ENCODE measurements around the gene EYA3.

The EYA3 gene

DNA sequence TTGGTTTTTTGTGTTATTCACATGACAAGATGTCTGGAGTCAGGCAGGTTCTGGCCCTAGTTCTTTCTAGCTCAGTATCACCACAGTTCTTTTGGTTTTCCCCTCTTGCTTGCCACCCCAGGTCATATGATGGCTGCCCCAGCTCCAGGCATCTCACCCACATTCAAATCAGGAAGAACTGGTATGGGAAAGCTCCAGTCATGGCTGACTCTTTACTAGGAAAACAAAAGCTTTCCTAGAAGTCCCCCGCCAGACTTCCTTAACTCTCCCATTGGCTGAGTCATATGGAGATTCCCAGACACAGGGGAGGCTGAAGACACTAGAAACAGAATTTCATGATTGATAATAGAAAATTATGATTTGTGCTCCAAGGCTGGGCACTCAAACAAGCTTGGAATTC, 22.1 kb upstream of the EYA3 start:
- Histone ChIP-seq H3K27ac (ENCODE audit: low read depth, low read length) (no peak overlapping the region), H3K36me3 (ENCODE audit: insufficient read depth, low read length) (no peaks in the 10 kb centered on the region), H3K27me3 (ENCODE audit: control insufficient read depth in 1 of 2, insufficient read depth in 2 of 2, low read length in 2 of 2) (no peaks in the 10 kb centered on the region), H3K4me1 (ENCODE audit: insufficient read depth, low read length) (no peaks in the 10 kb centered on the region), H3K4me3 (ENCODE audit: low read depth in 1 of 2, low read length in 2 of 2) (no peak overlapping the region), H3K9ac (ENCODE audit: low read length) (no peak overlapping the region), H3K9me3 (ENCODE audit: low read length) (no peaks in the 10 kb centered on the region)

GRCh38 chr1:28109639-28110038, 21.2 kb upstream of the EYA3 start:
- no peaks in the 10 kb centered on the region for H3K9me3 ChIP-seq (ENCODE audit: low read length)
- no peak overlapping the region for H3K4me3 ChIP-seq (ENCODE audit: low read depth in 1 of 2, low read length in 2 of 2)
- no peaks in the 10 kb centered on the region for H3K4me1 ChIP-seq (ENCODE audit: insufficient read depth, low read length)
- H3K9ac ChIP-seq (ENCODE audit: low read length), result no peak overlapping the region
- H3K27me3 ChIP-seq (ENCODE audit: control insufficient read depth in 1 of 2, insufficient read depth in 2 of 2, low read length in 2 of 2), result no peaks in the 10 kb centered on the region
- H3K36me3 ChIP-seq (ENCODE audit: insufficient read depth, low read length), result no peaks in the 10 kb centered on the region
- no peak overlapping the region for H3K27ac ChIP-seq (ENCODE audit: low read depth, low read length)

DNA sequence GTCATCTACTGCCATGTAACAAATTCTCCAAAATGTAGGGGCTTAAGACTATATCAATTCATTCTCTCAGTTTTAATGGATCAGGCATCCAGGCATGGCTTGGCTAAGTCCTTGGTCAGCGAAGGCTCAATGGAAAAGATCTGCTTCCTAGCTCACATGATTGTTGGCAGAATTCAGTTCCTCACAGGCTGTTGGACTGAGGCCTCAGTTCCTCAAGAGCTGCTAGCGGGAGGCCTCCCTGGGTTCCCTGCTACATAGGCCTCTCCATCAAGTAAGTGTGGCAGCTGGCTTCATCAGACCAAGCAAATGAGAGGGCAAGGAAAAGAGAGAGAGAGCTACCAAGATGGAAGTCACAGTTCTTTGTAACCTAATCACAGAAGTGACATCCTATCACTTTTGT, 19.6 kb upstream of the EYA3 start:
- Histone ChIP-seq H3K27me3 (ENCODE audit: control insufficient read depth in 1 of 2, insufficient read depth in 2 of 2, low read length in 2 of 2) (no peaks in the 10 kb centered on the region), H3K4me3 (ENCODE audit: low read depth in 1 of 2, low read length in 2 of 2) (no peak overlapping the region), H3K9me3 (ENCODE audit: low read length) (no peaks in the 10 kb centered on the region), H3K9ac (ENCODE audit: low read length) (no peak overlapping the region), H3K36me3 (ENCODE audit: insufficient read depth, low read length) (no peaks in the 10 kb centered on the region), H3K27ac (ENCODE audit: low read depth, low read length) (no peak overlapping the region), H3K4me1 (ENCODE audit: insufficient read depth, low read length) (no peaks in the 10 kb centered on the region)

DNA sequence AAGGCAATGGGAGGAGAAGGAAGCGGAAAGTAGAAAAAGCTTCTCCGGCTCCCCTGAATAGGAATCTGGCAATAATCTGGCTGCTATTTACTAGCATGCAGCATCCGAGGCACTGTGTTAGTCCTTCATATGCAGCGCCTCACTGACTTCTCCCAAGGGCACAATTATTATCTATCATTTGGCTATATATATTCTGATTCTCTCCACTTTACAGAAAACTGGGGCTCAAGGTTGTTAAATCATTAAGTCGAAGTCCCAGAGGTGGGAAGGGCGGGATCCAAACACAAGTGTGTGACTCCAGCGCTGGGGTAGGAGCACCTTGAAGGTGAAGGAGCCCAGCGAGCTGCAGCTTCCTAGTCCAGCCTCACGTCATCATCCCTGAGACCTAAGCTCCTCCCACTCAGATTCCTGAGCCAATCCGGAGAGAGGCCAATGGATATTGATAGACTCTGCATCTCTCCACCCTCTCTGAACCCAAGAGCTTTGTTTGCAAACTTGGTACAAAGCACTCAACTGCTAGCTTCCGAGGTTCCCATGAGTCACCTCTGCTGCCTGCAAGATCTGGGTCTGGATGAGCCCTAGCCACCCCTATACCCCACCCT, 16.6 kb upstream of the EYA3 start:
- Histone ChIP-seq H3K9me3 (ENCODE audit: low read length) (no peaks in the 10 kb centered on the region), H3K27ac (ENCODE audit: low read depth, low read length) (no peak overlapping the region), H3K27me3 (ENCODE audit: control insufficient read depth in 1 of 2, insufficient read depth in 2 of 2, low read length in 2 of 2) (no peaks in the 10 kb centered on the region), H3K4me1 (ENCODE audit: insufficient read depth, low read length) (no peaks in the 10 kb centered on the region), H3K4me3 (ENCODE audit: low read depth in 1 of 2, low read length in 2 of 2) (peak overlapping the region in 1 of 2 donors; percentile 1), H3K36me3 (ENCODE audit: insufficient read depth, low read length) (no peaks in the 10 kb centered on the region), H3K9ac (ENCODE audit: low read length) (no peak overlapping the region)

- H3K27ac ChIP-seq (ENCODE audit: low read depth, low read length), result no peak overlapping the region
- H3K9me3 ChIP-seq (ENCODE audit: low read length), result no peaks in the 10 kb centered on the region
- H3K4me3 ChIP-seq (ENCODE audit: low read depth in 1 of 2, low read length in 2 of 2), result no peak overlapping the region
- H3K9ac ChIP-seq (ENCODE audit: low read length), result no peak overlapping the region
- H3K36me3 ChIP-seq (ENCODE audit: insufficient read depth, low read length), result no peaks in the 10 kb centered on the region
- H3K27me3 ChIP-seq (ENCODE audit: control insufficient read depth in 1 of 2, insufficient read depth in 2 of 2, low read length in 2 of 2), result no peaks in the 10 kb centered on the region
- H3K4me1 ChIP-seq (ENCODE audit: insufficient read depth, low read length), result no peaks in the 10 kb centered on the region
These were observed 13.8 kb upstream of the EYA3 start for GRCh38 chr1:28102189-28102588.

DNA sequence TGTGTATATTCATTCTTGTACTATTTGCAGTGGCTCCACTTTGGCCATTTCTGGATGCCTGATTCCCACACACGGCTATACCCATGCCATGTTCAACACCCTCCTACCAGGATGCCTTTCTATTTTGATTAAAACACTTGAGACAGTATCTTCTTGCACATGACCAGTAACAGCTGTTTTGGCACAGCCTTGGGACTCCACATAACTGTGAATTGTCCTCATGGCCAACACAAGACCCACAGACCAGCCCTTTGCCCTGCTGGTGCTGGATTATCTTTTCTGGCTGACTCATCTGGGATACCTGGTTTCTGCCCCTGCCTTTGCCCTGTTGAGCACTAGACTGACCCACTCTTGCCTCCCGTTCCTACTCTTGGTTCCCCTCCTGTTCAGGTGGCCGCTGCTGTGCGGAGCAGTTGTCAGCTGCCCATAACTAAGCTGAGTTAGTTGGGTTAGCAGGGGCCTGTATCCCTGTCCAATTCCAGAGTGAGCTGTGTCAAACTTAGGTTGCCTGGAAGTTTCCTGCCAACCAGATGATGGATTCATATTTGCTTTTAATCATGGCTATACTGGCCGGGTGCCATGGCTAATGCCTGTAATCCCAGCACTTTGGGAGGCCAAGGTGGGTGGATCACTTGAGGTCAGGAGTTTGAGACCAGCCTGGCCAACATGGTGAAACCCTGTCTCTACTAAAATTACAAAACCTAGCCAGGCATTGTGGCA, 10.8 kb upstream of the EYA3 start:
- Histone ChIP-seq H3K27me3 (ENCODE audit: control insufficient read depth in 1 of 2, insufficient read depth in 2 of 2, low read length in 2 of 2) (no peaks in the 10 kb centered on the region), H3K36me3 (ENCODE audit: insufficient read depth, low read length) (no peaks in the 10 kb centered on the region), H3K4me1 (ENCODE audit: insufficient read depth, low read length) (no peaks in the 10 kb centered on the region), H3K4me3 (ENCODE audit: low read depth in 1 of 2, low read length in 2 of 2) (no peak overlapping the region), H3K9ac (ENCODE audit: low read length) (no peak overlapping the region), H3K27ac (ENCODE audit: low read depth, low read length) (no peak overlapping the region), H3K9me3 (ENCODE audit: low read length) (no peaks in the 10 kb centered on the region)

DNA sequence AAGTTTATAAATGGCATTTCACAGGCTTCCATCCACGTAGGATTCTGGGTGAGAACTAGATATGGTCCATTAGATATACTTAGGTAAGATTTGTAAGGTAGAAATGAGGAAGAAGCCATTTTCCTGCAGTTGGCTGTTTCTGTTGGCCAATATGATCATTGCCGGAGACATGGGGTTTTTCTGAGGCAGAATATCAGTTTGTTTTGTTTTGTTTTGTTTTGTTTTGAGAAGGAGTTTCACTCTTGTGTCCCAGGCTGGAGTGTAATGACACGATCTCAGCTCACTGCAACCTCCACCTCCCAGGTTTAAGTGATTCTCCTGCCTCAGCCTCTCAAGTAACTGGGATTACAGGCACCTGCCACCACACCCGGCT, 8.7 kb upstream of the EYA3 start:
- Histone ChIP-seq H3K4me3 (ENCODE audit: low read depth in 1 of 2, low read length in 2 of 2) (no peak overlapping the region), H3K27ac (ENCODE audit: low read depth, low read length) (no peak overlapping the region), H3K9me3 (ENCODE audit: low read length) (no peaks in the 10 kb centered on the region), H3K27me3 (ENCODE audit: control insufficient read depth in 1 of 2, insufficient read depth in 2 of 2, low read length in 2 of 2) (no peaks in the 10 kb centered on the region), H3K4me1 (ENCODE audit: insufficient read depth, low read length) (no peaks in the 10 kb centered on the region), H3K9ac (ENCODE audit: low read length) (no peak overlapping the region), H3K36me3 (ENCODE audit: insufficient read depth, low read length) (no peaks in the 10 kb centered on the region)

DNA sequence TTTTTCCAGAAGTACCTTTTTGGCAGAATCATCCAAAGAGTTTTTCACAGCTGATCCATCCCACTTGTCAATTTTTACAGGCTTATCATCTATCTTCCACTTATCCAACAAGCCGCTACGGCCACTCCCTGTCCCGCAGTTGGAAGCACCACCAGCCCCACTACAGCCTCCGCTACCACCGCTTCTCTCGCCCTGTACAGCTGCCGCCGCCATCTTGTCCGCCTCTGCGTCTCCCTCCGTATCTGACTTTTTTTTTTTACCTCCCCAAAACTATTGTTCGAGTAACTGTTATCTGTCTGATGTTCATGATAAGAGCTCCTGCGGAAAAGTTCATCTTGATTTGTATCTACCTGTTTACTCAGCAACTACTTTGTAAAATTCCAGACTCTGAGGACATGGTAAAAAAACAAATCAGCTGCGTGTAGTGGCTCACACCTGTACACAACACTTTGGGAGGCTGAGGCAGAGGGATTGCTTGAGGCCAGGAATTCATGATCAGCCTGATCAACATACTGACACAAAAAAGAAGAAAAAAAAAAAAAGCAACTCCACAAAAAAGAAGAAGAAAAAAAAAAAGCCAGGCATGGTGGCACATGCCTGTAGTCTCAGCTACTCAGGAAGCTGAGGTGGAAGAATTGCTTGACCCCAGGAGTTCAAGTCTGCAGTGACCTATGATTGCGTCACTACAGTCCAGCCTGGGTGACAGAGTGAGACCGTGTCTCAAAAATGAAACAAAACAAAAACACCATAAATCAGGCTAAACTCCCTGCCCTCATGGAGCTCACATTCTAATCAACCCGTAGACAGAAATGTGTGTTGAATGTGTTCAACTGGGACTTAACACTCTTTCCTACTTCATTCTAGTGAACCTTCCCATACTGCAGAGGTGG, 8.0 kb upstream of the EYA3 start:
- Histone ChIP-seq H3K27me3 (ENCODE audit: control insufficient read depth in 1 of 2, insufficient read depth in 2 of 2, low read length in 2 of 2) (no peaks in the 10 kb centered on the region), H3K9ac (ENCODE audit: low read length) (no peak overlapping the region), H3K9me3 (ENCODE audit: low read length) (no peaks in the 10 kb centered on the region), H3K27ac (ENCODE audit: low read depth, low read length) (no peak overlapping the region), H3K4me3 (ENCODE audit: low read depth in 1 of 2, low read length in 2 of 2) (no peak overlapping the region), H3K36me3 (ENCODE audit: insufficient read depth, low read length) (no peaks in the 10 kb centered on the region), H3K4me1 (ENCODE audit: insufficient read depth, low read length) (no peaks in the 10 kb centered on the region)

DNA sequence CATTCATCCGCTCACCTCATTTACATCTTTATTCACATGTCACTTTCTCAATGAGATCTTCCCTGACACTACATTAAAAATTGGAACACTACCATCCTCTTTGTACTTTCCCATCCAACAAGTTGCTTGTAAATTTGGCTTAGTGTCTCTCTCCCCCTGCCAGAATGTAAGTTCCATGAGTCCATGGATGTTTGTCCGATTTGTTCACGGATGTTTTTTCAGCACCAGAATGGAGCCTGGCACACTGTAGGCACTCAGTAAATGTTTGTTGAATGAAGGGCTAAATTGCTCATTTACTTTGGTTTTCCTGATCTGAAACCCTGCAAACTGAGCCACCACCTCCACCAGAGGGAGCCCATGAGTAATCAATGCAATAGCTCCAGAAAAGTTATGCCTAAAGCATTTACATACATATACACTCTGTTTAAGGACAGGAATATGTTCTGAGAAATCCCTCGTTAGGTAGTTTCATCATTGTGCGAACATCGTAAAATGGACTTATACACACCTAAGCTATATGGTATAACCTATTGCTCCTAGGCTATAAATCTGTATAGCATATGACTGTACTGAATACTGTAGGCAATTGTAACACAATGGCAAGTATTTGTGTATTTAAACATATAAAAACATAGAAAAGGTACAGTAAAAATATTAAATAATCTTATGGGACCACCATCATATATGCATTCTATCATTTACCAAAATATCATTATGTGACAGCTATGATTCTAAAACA, 2.8 kb upstream of the EYA3 start:
- Histone ChIP-seq H3K9me3 (ENCODE audit: low read length) (no peaks in the 10 kb centered on the region), H3K9ac (ENCODE audit: low read length) (no peak overlapping the region), H3K27ac (ENCODE audit: low read depth, low read length) (no peak overlapping the region), H3K4me1 (ENCODE audit: insufficient read depth, low read length) (peaks cover 14% of the 10 kb centered on the region), H3K4me3 (ENCODE audit: low read depth in 1 of 2, low read length in 2 of 2) (no peak overlapping the region), H3K36me3 (ENCODE audit: insufficient read depth, low read length) (no peaks in the 10 kb centered on the region), H3K27me3 (ENCODE audit: control insufficient read depth in 1 of 2, insufficient read depth in 2 of 2, low read length in 2 of 2) (no peaks in the 10 kb centered on the region)

DNA sequence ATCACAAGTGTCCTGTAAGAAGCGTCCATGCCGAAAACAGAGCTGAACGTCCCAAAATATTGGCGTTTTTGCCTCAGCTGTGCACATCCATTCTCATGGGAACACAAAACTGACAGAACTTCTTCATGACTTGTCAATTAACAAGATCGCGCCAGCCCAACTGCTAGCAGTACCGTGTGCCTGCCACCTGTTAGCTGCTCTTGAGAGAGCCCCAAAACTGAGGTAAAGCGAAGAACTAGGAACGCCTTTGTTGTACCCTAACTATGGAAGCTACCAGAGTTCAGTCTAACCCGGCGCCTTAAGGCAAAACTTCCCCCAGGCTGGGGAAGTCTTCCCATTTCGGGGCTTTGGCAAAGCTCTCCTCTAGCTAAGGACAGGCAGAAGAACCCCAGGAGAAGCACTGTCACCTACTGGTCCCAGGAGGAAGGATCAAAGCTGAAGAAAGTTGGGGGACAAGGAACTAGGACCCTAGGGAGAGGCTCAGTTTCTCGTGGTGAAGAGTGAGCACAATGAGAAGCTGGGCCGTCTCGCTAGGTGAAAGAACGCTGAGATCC, 719 bp downstream of the EYA3 start:
- Histone ChIP-seq H3K9ac (ENCODE audit: low read length) (peak overlapping the region; percentile 72), H3K4me1 (ENCODE audit: insufficient read depth, low read length) (peaks cover 14% of the 10 kb centered on the region), H3K27me3 (ENCODE audit: control insufficient read depth in 1 of 2, insufficient read depth in 2 of 2, low read length in 2 of 2) (no peaks in the 10 kb centered on the region), H3K27ac (ENCODE audit: low read depth, low read length) (peak overlapping the region; percentile 80), H3K4me3 (ENCODE audit: low read depth in 1 of 2, low read length in 2 of 2) (peak overlapping the region; percentile 67 to 94), H3K36me3 (ENCODE audit: insufficient read depth, low read length) (no peaks in the 10 kb centered on the region), H3K9me3 (ENCODE audit: low read length) (no peaks in the 10 kb centered on the region)

DNA sequence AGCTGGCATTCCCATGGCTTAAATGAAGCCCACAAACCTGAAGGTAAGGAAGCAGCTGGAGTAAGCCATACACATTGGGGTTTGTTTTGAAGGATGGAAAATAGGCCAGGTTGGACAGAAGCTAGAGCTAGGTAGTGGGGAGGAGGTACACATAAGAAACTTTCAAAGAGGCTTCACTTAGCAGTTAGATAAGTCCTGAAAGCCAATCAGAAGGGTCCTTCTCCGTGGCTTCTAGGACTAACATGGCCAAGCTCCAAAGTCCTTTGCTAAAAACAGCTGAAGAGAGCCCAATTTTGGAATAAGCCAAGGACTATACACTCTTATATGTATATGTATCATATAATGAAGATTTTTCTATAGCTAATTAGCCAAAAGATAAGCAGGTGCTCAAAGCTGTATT, 1.8 kb downstream of the EYA3 start:
- Histone ChIP-seq H3K9ac (ENCODE audit: low read length) (no peak overlapping the region), H3K27me3 (ENCODE audit: control insufficient read depth in 1 of 2, insufficient read depth in 2 of 2, low read length in 2 of 2) (no peaks in the 10 kb centered on the region), H3K4me1 (ENCODE audit: insufficient read depth, low read length) (peaks cover 14% of the 10 kb centered on the region), H3K4me3 (ENCODE audit: low read depth in 1 of 2, low read length in 2 of 2) (no peak overlapping the region), H3K36me3 (ENCODE audit: insufficient read depth, low read length) (no peaks in the 10 kb centered on the region), H3K27ac (ENCODE audit: low read depth, low read length) (no peak overlapping the region), H3K9me3 (ENCODE audit: low read length) (no peaks in the 10 kb centered on the region)

Data from muscle layer of colon (tissue), 2 donors.